GM21360 (cell line): ENCODE data around the gene FAM24B.

ENCODE experiments used
- ATAC-seq: cut with Tn5 transposase; IDR thresholded peaks from one replicate; pipeline ENCODE4 v1.9.1; 2021; ENCODE audit warnings: mild to moderate bottlenecking, moderate library complexity; ENCODE audit not compliant: unreplicated experiment

FAM24B gene

GRCh38 chr10:122828716-122829255 is 50.6 kb downstream of the FAM24B start:
- no peak for ATAC-seq

GRCh38 chr10:122827302-122827701 is 52.1 kb downstream of the FAM24B start:
- no peak for ATAC-seq

- no peak for ATAC-seq
These were observed 56.2 kb downstream of the FAM24B start for GRCh38 chr10:122822973-122823690.

- ATAC-seq: no peak
These were observed 57.6 kb downstream of the FAM24B start for GRCh38 chr10:122821808-122822207.

- no peak for ATAC-seq
These were observed 63.9 kb downstream of the FAM24B start for GRCh38 chr10:122815458-122815857.

GRCh38 chr10:122814493-122814892 is 64.9 kb downstream of the FAM24B start:
- no peak for ATAC-seq

- no peak for ATAC-seq
These were observed 66.6 kb downstream of the FAM24B start for GRCh38 chr10:122812751-122813150.

- ATAC-seq: no peak
These were observed 77.1 kb downstream of the FAM24B start for GRCh38 chr10:122802282-122802681.
